OCI-LY1 (cell line): Measurements from ENCODE around the gene RFX2.

Experiments used
- CTCF ChIP-seq: fragments of 200-600 bp; sonication (generic), shearing (Covaris generic); IDR thresholded peaks from 2 replicates; pipeline ENCODE4 v1.5.1; 2017; ENCODE audit warnings: mild to moderate bottlenecking, antibody characterized with exemption, low read length, moderate library complexity, mixed read lengths
- EZH2 ChIP-seq: fragments of 200-600 bp; sonication (generic), shearing (Covaris generic); IDR thresholded peaks from 2 replicates; pipeline ENCODE4 v1.8.0; 2017; ENCODE audit warnings: borderline replicate concordance, mixed run types, mild to moderate bottlenecking, antibody characterized with exemption, low read length, moderate library complexity, mixed read lengths

GRCh38 chr19:6048793-6049405, 61.4 kb downstream of the RFX2 start:
- peak; percentile 83 for TF ChIP-seq CTCF
- TF ChIP-seq EZH2, result no peak
